ENCODE measurements around the gene TMEM165.
A peak's percentile ranks its signal among the peaks of the same experiment; 100 is the strongest.

Gene TMEM165

DNA sequence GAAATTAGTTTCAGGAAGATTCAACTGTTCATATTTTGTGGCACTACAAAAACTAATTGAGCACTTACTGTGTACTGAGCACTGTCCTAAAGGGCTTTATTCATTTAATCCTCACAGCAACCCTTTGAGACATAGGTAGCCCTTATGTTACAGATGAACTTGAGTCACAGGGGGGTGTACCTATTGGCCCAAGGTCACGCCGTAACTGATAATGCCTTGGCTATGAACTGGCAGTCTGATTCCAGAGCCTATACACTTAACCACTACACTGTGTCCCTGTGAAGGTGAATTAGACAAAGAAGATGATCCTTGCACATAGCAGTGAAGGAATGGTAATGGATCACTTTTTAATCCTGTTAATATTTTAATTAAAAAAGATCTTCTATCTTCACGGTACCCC lies 12.0 kb downstream of the TMEM165 start:
- no peak for FAIRE-seq

DNA sequence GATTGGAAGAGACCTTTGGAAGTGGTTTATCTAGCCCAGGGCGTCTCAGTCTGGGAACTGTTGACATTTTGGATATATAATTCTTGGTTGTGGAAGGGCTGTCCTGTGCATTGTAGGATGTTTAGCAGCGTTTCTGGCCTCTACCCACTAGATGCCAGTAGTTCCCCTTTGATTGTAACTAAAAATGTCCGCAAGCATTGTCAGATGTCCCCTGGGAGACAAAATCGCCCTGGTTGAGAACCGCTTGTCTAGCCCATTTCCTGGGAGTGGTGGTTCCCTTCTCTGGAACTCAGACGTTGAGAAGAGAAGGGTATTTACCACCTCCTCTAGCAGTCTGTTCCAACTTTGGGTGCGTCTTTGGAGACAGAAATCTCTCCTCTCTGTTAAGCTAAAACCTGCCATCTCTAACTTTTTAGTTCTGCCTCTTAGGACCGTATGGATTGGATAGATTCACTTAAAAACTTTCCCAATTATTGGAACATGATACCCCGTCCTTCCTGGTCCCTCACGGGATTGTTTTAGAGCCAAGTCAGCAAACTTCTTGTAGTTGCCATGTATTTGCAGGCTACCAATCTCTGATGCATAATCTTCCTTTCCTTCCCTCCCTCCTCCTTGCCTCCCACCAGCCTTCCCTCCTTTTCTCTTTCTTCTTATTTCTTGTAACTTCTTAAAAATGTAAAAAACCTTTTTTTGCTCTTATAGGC lies 13.9 kb downstream of the TMEM165 start:
- no peak for FAIRE-seq

DNA sequence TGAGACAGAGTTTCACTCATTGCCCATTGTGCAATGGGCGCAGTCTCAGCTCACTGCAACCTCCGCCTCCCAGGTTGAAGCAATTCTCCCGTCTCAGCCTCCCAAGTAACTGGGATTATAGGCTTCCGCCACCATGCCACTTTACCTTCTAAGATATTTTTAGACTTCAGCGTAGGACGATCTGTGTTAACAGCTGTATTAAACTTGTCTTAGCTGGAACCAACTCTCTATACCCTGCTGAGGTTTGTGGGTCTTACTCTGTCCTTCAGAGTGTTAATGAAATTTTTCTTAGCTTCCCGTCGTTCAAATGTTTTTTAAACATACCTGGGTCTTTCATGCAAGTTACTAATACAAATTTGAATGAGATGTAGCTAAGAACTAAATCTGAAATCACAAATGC lies 14.7 kb downstream of the TMEM165 start:
- FAIRE-seq, result no peak

DNA sequence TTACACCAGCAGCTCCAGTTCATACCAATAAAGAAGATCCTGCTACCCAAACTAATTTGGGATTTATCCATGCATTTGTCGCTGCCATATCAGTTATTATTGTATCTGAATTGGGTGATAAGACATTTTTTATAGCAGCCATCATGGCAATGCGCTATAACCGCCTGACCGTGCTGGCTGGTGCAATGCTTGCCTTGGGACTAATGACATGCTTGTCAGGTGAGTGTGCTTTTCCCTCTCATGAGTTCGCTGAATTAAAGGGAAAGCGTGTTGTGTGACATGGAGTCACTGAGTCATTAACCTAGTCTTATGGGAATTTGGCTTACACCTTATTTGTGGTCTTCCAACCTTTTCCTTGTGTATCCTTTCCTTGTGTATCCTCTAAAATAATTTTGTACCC lies 15.9 kb downstream of the TMEM165 start:
- FAIRE-seq, result no peak

DNA sequence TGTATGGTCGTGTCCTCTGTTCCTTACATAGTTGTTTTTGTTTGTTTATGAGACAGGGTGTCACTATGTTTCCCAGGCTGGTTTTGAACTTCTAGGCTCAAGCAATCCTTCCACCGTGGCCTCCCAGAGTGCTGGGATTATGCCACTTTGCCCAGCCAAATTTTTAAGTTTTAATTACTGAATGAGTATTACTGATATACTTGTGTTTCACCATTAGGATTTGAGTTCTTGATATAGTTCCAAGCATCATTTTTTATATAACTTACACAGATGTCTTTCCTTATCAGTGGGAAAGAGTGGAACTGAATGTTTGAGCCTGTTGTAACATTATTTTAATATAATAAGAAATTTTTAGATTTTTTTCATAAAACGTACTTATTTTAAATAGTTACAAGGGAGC lies 20.4 kb downstream of the TMEM165 start:
- FAIRE-seq, result no peak

DNA sequence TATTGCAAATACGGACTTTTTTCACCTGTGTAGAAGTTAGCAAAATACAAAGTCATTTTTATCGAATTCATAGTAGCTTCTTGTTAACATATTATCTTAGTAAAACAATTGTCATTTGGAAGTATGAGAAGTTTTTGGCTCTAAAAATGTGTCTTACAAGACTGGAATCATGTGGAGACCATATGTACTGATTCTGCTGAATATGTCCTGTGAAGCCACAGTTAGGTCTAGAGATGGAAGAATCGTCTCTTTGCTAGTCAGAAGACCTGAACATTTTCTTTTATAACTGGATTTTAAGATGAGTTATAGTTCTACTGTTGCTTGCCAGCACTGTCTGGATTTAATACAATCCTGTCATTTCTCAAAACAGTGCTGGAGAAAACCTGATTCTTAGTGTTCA lies 29.0 kb downstream of the TMEM165 start:
- no peak for FAIRE-seq

DNA sequence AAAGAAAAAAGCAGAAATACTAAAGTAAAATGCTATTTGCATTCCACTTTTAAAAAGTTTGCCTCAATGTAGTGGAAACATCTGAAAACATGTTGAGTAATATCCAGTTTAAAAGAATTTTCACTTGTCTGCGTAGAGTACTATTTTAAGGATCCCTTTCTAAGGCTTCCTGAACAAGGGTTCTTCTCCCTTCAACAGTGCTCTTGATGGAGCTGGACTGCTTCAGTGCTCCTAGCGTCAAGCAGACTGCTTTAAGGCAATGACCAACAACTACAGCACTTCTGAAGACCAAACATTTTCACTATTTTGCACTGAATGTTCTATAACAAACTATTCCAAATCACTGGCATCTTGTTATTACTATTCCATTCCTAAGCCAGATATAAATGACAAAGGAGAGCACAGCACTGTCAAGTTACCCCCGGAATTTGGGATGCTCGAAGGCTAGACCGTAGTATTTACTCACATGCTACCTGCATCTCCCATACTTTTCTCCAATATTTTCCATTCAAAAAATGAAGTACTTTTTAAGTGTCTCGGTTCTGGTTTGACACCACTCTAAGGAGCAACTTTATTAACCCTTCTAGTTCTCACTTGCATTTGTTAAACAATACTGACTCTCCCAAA lies 36.1 kb downstream of the TMEM165 start:
- FAIRE-seq, result no peak

DNA sequence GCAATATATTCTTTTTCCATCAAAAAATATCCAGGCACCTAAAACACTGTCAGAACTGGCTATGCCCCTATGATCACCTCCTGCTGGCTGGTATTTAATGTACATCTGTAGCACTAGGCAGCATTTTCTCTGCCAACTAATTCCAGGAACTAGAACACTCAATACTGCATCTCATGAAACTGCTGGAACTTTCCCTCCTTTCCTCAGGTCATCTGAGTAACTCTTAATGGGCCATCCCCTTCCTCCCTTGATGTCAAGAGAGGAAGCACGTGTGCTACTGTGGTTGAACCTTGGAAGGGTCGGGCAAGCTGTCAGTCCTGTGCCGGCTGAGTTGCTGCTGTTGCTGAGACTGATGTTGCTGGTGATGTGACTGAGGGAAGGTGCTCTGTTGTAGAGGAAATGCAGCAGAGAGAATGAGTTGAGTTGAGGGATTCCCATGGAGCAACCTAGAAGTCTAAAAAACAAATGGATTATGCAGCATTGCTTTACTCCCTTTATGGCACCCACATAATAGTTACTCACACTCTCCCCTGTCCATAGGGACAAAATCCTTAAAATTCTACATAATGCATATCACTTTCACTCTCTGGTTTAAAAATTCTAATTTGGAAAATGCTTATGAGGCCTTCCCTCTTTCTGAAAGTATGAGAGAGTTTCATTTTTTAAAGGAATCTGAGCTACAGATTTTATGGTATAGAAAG lies 39.5 kb downstream of the TMEM165 start:
- FAIRE-seq, result no peak

DNA sequence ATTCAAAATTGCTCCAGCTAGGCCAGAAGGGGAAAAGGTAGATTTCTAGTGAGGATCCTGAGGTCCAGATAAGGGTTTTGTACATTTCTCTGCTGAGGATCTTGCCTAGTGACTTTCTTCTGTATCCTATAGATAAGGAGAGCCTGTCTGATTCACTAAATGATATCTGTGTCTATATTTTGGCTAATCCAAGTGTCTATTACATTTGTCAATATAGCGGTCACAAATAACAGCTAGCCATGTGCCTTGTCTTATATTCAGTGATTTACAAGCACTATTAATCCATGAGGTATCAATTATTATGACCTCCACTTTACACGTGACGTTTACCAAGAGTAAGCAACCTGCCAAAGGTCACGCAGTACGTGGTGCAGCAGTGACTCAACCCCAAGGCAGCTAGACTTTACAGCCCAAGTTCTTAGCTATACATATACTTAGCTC lies 41.6 kb downstream of the TMEM165 start:
- no peak for FAIRE-seq

DNA sequence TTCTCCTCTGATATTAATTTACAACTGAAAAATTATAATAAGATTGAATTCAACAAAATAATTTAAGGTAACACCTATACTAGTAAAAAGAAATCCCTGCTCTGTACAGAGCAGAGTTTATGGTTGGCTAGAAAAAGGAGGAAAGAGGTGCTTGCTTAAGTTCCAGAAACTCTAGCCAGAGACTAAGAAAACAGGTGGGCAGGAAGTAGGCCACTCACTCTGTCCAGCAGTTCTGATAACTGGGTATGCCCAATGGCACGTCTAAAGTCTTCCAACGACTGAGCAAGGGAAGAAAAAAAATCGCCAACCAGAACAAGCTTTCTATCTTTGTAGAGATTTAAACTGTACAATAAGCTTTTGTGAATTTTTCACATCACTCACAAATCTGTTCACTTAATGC lies 42.1 kb downstream of the TMEM165 start:
- no peak for FAIRE-seq

DNA sequence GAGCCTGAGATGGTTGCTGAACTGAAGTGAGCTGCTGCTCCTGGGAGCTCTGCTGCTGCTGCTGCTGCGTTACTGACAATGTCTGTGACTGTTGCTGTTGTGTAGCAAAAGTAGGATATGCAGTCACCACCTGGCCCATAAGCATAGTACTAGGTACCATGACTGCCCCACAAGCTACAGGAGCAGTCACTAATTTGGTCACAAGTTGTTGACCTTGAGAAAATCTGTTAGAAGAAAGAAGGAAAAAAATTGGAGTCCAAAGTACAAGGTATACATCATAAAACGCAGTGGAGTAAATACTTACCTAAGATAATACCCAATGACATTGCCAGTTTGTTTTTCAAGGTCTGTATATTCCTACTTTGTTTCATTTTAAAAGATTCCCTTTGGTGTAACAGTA lies 42.6 kb downstream of the TMEM165 start:
- no peak for FAIRE-seq

DNA sequence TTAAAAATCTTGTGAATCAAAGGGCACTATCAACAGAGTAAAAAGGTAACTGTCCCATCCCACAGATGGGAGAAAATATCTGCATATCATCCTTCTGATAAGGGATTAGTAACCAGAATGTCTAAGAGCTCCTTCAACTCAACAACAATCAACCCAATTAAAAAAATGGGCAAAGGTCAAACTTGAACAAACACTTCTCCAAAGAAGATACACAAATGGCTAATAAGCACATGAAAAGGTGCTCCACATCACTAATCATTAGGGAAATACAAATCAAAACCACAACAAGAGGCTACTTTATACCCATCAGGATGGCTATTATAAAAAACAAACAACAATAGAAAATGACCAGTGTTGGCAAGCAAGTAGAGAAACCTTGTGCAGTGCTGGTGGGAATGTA lies 43.3 kb downstream of the TMEM165 start:
- no peak for FAIRE-seq

DNA sequence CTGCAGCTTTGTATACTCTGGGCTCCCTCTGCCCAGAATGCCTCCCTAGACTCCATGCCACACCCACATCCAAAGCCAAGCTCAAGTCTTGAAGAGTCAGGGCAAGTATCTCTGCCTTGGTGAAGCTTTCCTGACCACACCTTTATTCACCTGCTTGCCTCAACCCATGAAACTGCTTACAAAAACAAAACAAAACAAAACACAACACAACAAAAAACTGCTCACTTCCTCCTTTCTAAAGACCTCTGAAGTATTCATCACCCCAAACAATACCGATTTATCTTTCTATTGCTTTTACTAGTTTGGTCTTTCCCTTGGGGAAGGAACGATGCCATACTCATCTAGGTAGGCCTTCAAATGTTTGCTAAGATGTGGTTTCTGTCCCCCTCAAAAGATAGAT lies 45.0 kb downstream of the TMEM165 start:
- no peak for FAIRE-seq

DNA sequence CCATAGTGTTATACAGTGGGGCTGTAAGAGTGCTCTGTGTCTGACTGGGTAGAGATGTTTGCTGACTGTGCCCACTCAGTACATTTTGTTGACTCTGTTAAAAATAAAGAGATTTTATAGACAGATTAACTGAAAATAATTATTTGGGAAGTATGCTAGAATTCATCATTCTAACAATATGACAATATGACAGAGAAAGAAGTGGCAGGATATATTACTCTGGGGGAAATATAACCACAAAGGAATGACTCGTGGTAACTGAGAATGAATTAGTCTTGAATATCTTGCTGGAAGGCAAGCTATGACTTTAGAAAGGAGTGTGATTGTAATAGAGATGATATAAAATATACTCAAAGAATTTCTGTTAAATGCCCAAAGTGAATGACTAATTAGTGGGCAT lies 46.8 kb downstream of the TMEM165 start:
- no peak for FAIRE-seq

DNA sequence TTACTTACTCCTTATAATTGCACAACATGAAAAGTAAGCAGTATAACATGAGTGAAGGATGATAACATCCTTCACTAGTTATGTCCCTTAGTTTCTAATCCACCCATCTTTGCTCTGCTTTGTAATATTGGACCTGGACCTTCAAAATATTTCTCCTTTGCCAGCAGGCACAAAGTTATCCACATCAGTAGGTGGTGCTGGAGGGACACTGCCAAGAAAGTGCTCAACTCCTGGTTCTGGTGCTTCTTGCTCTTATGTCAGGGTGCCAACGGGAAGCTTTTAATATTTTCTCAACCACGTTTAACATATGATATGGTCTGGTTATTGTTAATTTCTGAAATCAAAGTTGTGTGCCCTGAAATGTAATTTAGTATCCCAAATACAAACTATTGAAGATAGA lies 49.1 kb downstream of the TMEM165 start:
- peak; percentile 89 for FAIRE-seq

DNA sequence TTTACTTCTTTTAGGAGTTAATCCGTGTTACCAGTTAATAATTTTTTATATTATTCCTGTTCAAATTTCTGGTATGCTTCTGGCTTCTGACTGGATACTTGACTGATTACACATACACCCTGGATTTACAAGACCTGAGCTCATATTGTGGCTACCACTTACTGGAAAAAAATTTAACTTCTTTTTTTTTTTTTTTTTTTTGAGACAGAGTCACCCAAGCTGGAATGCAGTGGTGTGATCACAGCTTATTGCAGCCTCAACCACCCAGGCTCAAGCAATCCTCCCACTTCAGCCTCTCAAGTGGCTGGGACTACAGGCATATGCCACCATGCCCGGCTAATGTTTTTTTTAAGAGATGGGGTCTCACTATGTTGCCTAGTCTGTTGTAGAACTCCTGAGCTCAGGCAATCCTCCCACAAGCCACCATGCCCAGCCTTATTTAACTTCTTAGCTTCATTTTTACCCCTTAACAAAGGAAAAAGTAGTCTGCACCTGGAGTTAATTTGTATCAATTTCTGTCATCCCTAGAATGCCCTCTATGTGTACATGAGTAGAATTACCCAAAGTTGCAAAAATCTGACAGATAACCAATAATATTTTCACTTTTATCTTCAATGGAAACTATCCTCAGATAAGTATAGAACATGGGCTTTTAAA lies 50.3 kb downstream of the TMEM165 start:
- FAIRE-seq, result no peak

DNA sequence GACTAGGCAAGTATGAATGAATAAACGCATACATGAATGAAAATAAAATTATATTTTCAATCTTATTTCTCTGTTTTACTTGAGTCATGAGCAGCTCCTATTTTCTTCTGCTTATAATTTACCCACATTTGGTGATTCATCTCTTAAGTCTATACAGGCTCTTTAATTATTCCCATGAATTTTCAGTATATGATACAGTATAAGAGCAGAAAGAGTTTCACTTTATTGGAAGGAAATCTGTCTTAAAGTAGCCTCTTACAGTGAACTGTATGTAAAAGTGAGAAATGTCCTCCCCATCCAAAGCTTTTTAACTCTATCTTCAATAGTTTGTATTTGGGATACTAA lies 50.8 kb downstream of the TMEM165 start:
- FAIRE-seq, result no peak

DNA sequence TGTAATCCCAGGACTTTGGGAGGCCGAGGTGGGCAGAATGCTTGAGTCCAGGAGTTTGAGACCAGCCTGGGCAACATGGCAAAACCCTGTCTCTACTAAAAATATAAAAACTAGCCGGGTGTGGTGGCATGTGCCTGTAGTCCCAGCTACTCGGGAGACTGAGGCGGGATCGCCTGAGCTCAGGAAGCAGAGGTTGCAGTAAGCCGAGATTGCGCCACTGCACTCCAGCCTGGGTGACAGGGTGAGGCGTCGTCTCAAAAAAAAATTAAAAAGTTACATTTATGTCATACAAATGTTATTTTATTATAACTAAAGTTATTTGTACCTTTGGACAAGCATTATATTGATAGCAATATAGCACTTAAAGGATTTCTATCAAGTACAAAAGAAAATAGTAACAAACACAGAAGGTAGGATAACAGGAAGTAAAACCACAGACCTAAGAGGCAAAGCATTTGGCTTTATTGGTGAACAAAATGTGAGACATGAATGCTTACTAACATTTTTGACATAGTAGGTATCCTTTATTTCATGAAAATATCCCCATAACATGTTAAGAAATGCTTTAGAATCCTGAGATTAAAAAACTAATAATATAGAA lies 51.5 kb downstream of the TMEM165 start:
- FAIRE-seq, result no peak

DNA sequence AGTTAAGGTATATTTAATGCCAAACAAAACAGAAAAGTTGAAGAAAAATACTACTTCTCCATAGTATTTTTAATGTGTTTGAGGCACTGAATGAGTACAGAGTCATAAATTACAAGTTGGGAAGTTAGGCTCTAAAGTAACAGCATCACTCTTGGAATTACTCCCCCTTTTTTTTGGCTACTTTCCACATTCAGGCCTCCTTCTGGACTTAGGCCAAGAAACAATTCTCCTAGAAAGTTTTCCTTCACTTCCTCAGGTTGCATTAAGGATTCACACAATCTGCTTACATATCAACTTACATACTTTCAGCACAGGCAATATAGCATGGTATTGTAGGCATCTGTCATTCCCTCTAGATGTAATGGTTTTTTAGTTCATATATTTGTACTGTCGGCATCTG lies 52.1 kb downstream of the TMEM165 start:
- FAIRE-seq, result no peak

DNA sequence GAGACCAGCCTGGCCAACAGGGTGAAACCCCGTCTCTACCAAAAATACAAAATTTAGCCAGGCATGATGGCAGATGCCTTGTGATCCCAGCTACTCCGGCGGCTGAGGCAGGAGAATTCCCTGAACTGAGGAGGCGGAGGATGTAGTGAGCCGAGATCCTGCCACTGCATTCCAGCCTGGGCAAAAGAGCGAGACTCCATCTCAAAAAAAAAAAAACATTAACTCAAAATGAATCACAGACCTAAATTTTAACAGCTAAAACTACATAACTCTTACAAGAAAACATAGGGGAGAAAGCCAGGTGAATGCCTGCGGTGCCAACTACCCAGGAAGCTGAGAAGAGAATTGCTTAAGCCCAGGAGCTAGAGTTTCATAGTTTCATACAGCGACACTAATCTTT lies 54.8 kb downstream of the TMEM165 start:
- FAIRE-seq, result no peak

DNA sequence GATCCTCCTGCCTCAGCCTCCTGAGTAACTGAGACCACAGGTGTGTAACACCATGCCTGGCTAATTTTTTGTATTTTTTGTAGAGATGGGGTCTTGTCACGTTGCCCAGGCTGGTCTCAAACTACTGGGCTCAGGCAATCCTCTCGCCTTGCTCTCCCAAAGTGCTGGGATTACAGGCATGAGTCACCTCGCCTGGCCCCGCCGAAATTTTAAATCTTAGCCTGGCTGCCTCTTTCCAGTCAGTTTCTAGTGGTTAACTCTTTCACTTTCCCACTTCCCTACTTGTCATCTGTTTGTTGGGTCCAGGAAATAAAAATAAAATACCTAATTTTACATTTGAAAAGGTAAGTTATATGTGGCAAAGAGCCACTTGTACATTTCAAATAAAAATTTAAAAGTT lies 62.4 kb downstream of the TMEM165 start:
- FAIRE-seq, result no peak

DNA sequence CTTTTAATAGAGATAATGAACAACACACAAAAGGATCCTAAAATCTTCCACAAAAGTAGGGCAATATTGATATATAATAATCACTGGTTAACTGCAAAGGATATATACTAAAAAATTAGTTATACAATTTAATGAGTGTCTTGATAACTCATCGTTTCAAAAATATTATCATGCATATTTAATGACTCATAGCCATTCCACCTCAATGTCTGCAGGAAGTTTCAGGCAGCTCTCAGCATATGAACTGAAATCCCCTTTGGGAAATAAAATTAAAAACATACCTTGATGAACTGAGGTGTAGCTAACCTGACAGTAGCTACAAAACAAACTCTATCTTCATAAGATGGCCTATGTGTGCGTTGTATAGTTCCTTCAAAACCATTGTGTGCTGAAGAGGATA lies 62.9 kb downstream of the TMEM165 start:
- FAIRE-seq, result no peak

DNA sequence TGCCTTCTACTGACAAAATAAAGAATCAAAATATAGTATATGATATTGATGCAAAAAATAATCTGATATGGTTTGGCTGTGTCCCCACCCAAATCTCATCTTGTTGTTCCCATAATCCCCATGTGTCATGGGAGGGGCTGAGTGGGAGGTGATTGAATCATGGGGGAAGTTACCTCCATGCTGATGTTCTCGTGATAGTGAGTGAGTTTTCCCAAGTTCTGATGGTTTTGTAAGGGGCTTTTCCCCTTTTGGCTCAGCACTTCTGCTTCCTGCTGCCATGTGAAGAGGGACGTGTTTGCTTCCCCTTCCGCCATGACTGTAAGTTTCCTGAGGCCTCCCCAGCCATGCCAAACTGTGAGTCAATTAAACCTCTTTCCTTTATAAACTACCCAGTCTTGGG lies 70.2 kb downstream of the TMEM165 start:
- FAIRE-seq, result no peak

DNA sequence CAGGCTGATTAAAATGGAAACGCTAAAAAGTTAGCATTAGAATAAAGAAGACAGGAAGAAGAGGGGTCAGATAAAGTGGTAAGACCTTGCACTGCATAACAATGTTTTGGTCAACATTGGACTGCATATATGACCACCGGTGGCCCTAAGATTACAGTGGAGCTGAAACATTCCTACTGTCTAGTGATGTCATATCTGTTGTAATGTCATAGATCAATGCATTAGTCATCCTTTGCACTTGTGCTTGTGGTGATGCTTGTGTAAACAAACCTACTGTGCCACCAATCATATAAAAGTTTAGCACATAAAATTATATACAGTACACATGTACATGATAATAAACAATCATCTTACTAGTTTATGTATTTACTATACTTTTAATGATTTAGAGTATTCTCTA lies 73.0 kb downstream of the TMEM165 start:
- no peak for FAIRE-seq
